ENCODE data around the gene GSG1. TPM values are rescaled to one million over a fixed set of nuclear protein-coding genes. Genes with fewer than 3 reads are reported as not detected.

Gene GSG1
- total RNA-seq, 1 experiment from 2014 or later, result 0.28 TPM

- peaks cover 46% of the 10 kb centered on the region for H3K4me1 Mint-ChIP-seq
- no peak overlapping the region for H3K4me3 Mint-ChIP-seq
- no peaks in the 10 kb centered on the region for H3K9me3 Mint-ChIP-seq
- TF ChIP-seq ATF2 (CRISPR knock-in tag; IDR thresholded peaks at IDR 0.05; ENCODE audit: borderline replicate concordance, low read depth) (no peak), MAX (CRISPR knock-in tag; IDR thresholded peaks at IDR 0.05) (0 out of 2 replicates have a peak, but pooled peaks have one; percentile 6)
- no peak for ATAC-seq
- ChIA-PET CTCF (interaction anchor here (1.0 to 2.0 kb wide), 2 partner anchors 19 to 111 kb away, joined by 3 to 10 read pairs; no protein-coding TSS in a partner anchor), POLR2A (no interaction called here)
- no peaks in the 10 kb centered on the region for H3K36me3 Mint-ChIP-seq
- DNase-seq (ENCODE audit: low spot score), result no peak
- peaks cover 3% of the 10 kb centered on the region for H3K27me3 Mint-ChIP-seq (ENCODE audit: low read depth)
- peak overlapping the region; percentile 90 for H3K27ac Mint-ChIP-seq
Observed at GRCh38 chr12:13097491-13098011, 5.9 kb downstream of the GSG1 start.

GRCh38 chr12:13095266-13095995, 8.0 kb downstream of the GSG1 start:
- ATAC-seq, result no peak
- no peak for DNase-seq (ENCODE audit: low spot score)
- Mint-ChIP-seq H3K9me3 (no peaks in the 10 kb centered on the region), H3K4me1 (peaks cover 51% of the 10 kb centered on the region), H3K4me3 (no peak overlapping the region), H3K27me3 (ENCODE audit: low read depth) (no peaks in the 10 kb centered on the region; the same call in 1 of the 2 replicates), H3K36me3 (no peaks in the 10 kb centered on the region), H3K27ac (no peak overlapping the region)
- ChIA-PET POLR2A (no interaction called here), CTCF (interaction anchor here (0.7 to 1.5 kb wide), 4 partner anchors 16 to 182 kb away, joined by 3 to 6 read pairs (median 4); no protein-coding TSS in a partner anchor)
- TF ChIP-seq ZNF263 (CRISPR knock-in tag; IDR thresholded peaks at IDR 0.05; ENCODE audit: low read depth) (no peak), STAT6 (CRISPR knock-in tag; conservative IDR thresholded peaks at IDR 0.05; ENCODE audit: low read depth) (no peak), ZNF232 (CRISPR knock-in tag; IDR thresholded peaks at IDR 0.05) (no peak), ZNF317 (CRISPR knock-in tag; IDR thresholded peaks at IDR 0.05; ENCODE audit: borderline replicate concordance, low read depth) (no peak), CREM (CRISPR knock-in tag; IDR thresholded peaks at IDR 0.05) (no peak)

GRCh38 chr12:13094367-13094766, 9.1 kb downstream of the GSG1 start:
- ATAC-seq (no peak), DNase-seq (ENCODE audit: low spot score) (no peak)
- Mint-ChIP-seq H3K4me3 (no peak overlapping the region), H3K9me3 (no peaks in the 10 kb centered on the region), H3K4me1 (peaks cover 51% of the 10 kb centered on the region), H3K36me3 (no peaks in the 10 kb centered on the region), H3K27me3 (ENCODE audit: low read depth) (no peaks in the 10 kb centered on the region), H3K27ac (no peak overlapping the region)
- POLR2A ChIA-PET, result no interaction called here
- CTCF ChIA-PET, result interaction anchor here (0.6 kb wide), 1 partner anchor 118 kb away, joined by 4 read pairs; no protein-coding TSS in a partner anchor
- no peak for TF ChIP-seq ZNF532 (CRISPR knock-in tag; IDR thresholded peaks at IDR 0.05; ENCODE audit: borderline replicate concordance)
- no peak for TF ChIP-seq FOXJ3 (CRISPR knock-in tag; IDR thresholded peaks at IDR 0.05; ENCODE audit: borderline replicate concordance)
- TF ChIP-seq E2F1 (CRISPR knock-in tag; IDR thresholded peaks at IDR 0.05), result no peak
- no peak for TF ChIP-seq CBFB (CRISPR knock-in tag; IDR thresholded peaks at IDR 0.05; ENCODE audit: low read depth)
- TF ChIP-seq SOX15 (CRISPR knock-in tag; IDR thresholded peaks at IDR 0.05), result no peak
- no peak for TF ChIP-seq GRHL2 (CRISPR knock-in tag; IDR thresholded peaks at IDR 0.05; ENCODE audit: insufficient replicate concordance, severe bottlenecking)

Data from WTC11 (cell line).